Measurements from ENCODE around the gene TPK1. TPM values are rescaled to one million over a fixed set of nuclear protein-coding genes. Genes with fewer than 3 reads are reported as not detected.

The TPK1 gene
- total RNA-seq, 1 experiment from 2014 or later = 3.1 TPM

GRCh38 chr7:144665689-144666381 is 170.0 kb downstream of the TPK1 start:
- H3K36me3 Mint-ChIP-seq (ENCODE audit: insufficient read depth in 1 of 3, low read depth in 3 of 3) = peaks cover 0 to 4% (median 0%) of the 10 kb centered on the region in 3 experiments; a peak in 2 of 7 replicates
- H3K14ac ChIP-seq (ENCODE audit: insufficient read depth, low read length) = no peak overlapping the region
- H3K4me1 Mint-ChIP-seq = peaks cover 3 to 4% of the 10 kb centered on the region in 2 experiments
- WGBS (ENCODE audit: extremely low coverage, insufficient read length, low lambda C conversion rate) = no CpG with 5 or more reads among the region's 2 CpGs
- no peak overlapping the region for H4K8ac ChIP-seq (replicated peaks; ENCODE audit: insufficient read length, low read depth, low read length)
- H4K91ac ChIP-seq (ENCODE audit: insufficient read length, low read depth, low read length) = no peak overlapping the region
- H3K27ac ChIP-seq (ENCODE audit: insufficient read length, low read depth, low read length) = no peak overlapping the region
- H3K56ac ChIP-seq (ENCODE audit: insufficient read length, low read depth, low read length) = no peak overlapping the region
- H3K9me3 Mint-ChIP-seq = peaks cover 0 to 2% of the 10 kb centered on the region in 2 experiments; a peak in 2 of 5 replicates
- H2AK5ac ChIP-seq (ENCODE audit: insufficient read length, low read length) = no peak overlapping the region
- H2BK12ac ChIP-seq (ENCODE audit: insufficient read length, low read depth, low read length) = no peak overlapping the region
- no peak overlapping the region for H3K4me2 ChIP-seq (ENCODE audit: insufficient read depth, insufficient read length, low read length)
- no peaks in the 10 kb centered on the region for H3K27me3 ChIP-seq (ENCODE audit: insufficient read depth, low read length)
- H2BK20ac ChIP-seq (ENCODE audit: low read depth, low read length, poor library complexity, severe bottlenecking) = no peak overlapping the region
- no peak for DNase-seq
- H3K27ac Mint-ChIP-seq = no peak overlapping the region
- no peak overlapping the region for H2BK15ac ChIP-seq (ENCODE audit: low read depth, low read length)
- H4K5ac ChIP-seq (ENCODE audit: insufficient read length, low read depth, low read length) = no peak overlapping the region
- H2AFZ ChIP-seq (ENCODE audit: low read length) = no peak overlapping the region
- H3K79me2 ChIP-seq (ENCODE audit: insufficient read depth, low read length) = no peaks in the 10 kb centered on the region
- no peaks in the 10 kb centered on the region for H3K23me2 ChIP-seq (ENCODE audit: insufficient read length, low read depth, low read length, poor library complexity, severe bottlenecking)
- no peak overlapping the region for H3K23ac ChIP-seq (ENCODE audit: insufficient read length, low read depth, low read length)
- no peak for TF ChIP-seq CTCF (conservative IDR thresholded peaks at IDR 0.05)
- H2BK120ac ChIP-seq (ENCODE audit: low read depth, low read length, poor library complexity, severe bottlenecking) = no peak overlapping the region
- no peak overlapping the region for H3K4ac ChIP-seq (ENCODE audit: low read depth, low read length)
- H3K18ac ChIP-seq (ENCODE audit: insufficient read length, low read depth, low read length) = no peak overlapping the region
- H2BK5ac ChIP-seq (ENCODE audit: insufficient read length, low read length) = no peak overlapping the region
- H3K9ac ChIP-seq (ENCODE audit: extremely low read depth, insufficient read length, low read length) = no peak overlapping the region
- H3T11ph ChIP-seq (ENCODE audit: low read length) = no peak overlapping the region
- no peak overlapping the region for H3K4me3 Mint-ChIP-seq
- no peaks in the 10 kb centered on the region for H4K20me1 ChIP-seq (ENCODE audit: control insufficient read depth, insufficient read depth, insufficient read length)
- H3K9me3 ChIP-seq (ENCODE audit: control insufficient read depth, low read depth, low read length) = no peaks in the 10 kb centered on the region
- H3K27me3 Mint-ChIP-seq (ENCODE audit: low read depth) = no peaks in the 10 kb centered on the region
- no peaks in the 10 kb centered on the region for H3K79me1 ChIP-seq (ENCODE audit: insufficient read depth, low read depth, low read length, poor library complexity, severe bottlenecking)
- no peaks in the 10 kb centered on the region for H3K4me1 ChIP-seq (ENCODE audit: insufficient read depth, low read length)

All from H9 (cell line).